ENCODE results near the gene SCN4B. TPM values are rescaled to one million over a fixed set of nuclear protein-coding genes. Genes with fewer than 3 reads are reported as not detected.
A peak's percentile ranks its signal among the peaks of the same experiment; 100 is the strongest.

SCN4B gene
- total and polyA plus RNA-seq, 9 donors: 2.4 to 5.1 (median 4.0) TPM

DNA sequence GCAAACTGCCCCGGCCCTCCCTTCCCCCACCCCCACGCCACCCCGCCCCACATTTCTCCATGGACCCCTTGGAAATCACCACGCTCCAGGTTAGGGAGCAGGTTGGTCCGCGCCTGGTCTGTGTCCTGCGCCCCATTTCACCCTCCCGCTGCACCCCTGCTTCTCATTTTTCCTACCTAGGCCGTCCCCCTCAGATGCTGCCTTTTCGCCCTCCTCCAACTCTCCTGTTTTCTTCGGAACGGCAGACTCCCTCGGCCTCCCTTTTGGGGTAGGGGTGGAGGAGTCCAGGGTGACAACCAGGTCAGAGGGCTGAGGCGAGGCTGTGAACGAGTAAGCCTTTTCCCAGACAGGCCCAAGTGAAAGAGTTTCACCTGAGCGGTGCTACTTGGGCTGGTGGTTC is 893 bp upstream of the SCN4B start:
- H3K9me3 ChIP-seq (replicated peaks; ENCODE audit: control insufficient read depth, low read depth, low read length): no peaks in the 10 kb centered on the region
- peaks cover 20% of the 10 kb centered on the region for H3K4me1 ChIP-seq (ENCODE audit: control insufficient read depth, insufficient read depth, low read length)
- H3K4me3 ChIP-seq (ENCODE audit: low read length): no peak overlapping the region
- DNase-seq: no peak
- H3K36me3 ChIP-seq (ENCODE audit: control insufficient read depth, insufficient read depth, low read length): no peaks in the 10 kb centered on the region
- WGBS (ENCODE audit: insufficient coverage): 3% methylated on average over 9 of the region's 16 CpGs
- peaks cover 92% of the 10 kb centered on the region for H3K27me3 ChIP-seq (ENCODE audit: control insufficient read depth, insufficient read depth, low read length)
- no peak overlapping the region for H3K27ac ChIP-seq (ENCODE audit: low read length)

DNA sequence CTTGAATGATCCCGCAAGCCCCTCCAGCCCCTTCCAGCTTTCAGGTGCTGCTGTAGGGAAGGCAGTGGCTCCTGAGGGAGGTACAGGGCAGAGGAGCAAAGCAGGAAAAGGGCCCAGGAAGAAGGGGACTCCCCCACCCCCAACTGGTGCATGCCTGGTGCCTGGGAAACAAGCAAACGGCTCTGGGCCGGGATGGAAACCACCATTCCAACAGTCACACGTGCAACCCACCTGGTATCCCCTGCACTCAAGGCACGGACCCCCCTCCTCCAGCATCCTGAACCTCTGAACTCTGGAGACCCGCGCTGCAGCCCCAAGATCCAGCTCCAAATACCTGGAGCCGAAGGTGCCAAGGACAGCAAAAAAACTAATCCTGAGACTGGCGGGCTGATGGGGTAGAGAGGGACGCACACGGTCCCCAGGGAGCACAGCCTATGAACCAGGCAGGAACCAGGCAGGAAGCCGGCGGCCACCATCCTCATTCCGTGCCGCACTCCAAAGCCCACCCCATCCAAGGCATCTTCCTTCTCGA is 537 bp downstream of the SCN4B start:
- peaks cover 87% of the 10 kb centered on the region for H3K27me3 ChIP-seq (ENCODE audit: control insufficient read depth, insufficient read depth, low read length)
- no peak overlapping the region for H3K27ac ChIP-seq (ENCODE audit: low read length)
- 8% methylated on average over 10 of the region's 16 CpGs for WGBS (ENCODE audit: insufficient coverage)
- no peaks in the 10 kb centered on the region for H3K36me3 ChIP-seq (ENCODE audit: control insufficient read depth, insufficient read depth, low read length)
- peak overlapping the region; percentile 49 for H3K4me3 ChIP-seq (ENCODE audit: low read length)
- H3K9me3 ChIP-seq (replicated peaks; ENCODE audit: control insufficient read depth, low read depth, low read length): no peaks in the 10 kb centered on the region
- no peak for DNase-seq
- H3K4me1 ChIP-seq (ENCODE audit: control insufficient read depth, insufficient read depth, low read length): peaks cover 22% of the 10 kb centered on the region

GRCh38 chr11:118151431-118151830 is 1.2 kb downstream of the SCN4B start:
- Histone ChIP-seq H3K36me3 (ENCODE audit: control insufficient read depth, insufficient read depth, low read length) (no peaks in the 10 kb centered on the region), H3K9me3 (replicated peaks; ENCODE audit: control insufficient read depth, low read depth, low read length) (no peaks in the 10 kb centered on the region), H3K4me3 (ENCODE audit: low read length) (no peak overlapping the region), H3K4me1 (ENCODE audit: control insufficient read depth, insufficient read depth, low read length) (peaks cover 15% of the 10 kb centered on the region), H3K27me3 (ENCODE audit: control insufficient read depth, insufficient read depth, low read length) (peaks cover 86% of the 10 kb centered on the region), H3K27ac (ENCODE audit: low read length) (no peak overlapping the region)
- no peak for DNase-seq
- 83% methylated on average over 1 of the region's 5 CpGs for WGBS (ENCODE audit: insufficient coverage)

- Histone ChIP-seq H3K9me3 (replicated peaks; ENCODE audit: control insufficient read depth, low read depth, low read length) (no peaks in the 10 kb centered on the region), H3K36me3 (ENCODE audit: control insufficient read depth, insufficient read depth, low read length) (no peaks in the 10 kb centered on the region), H3K4me1 (ENCODE audit: control insufficient read depth, insufficient read depth, low read length) (peaks cover 19% of the 10 kb centered on the region), H3K27me3 (ENCODE audit: control insufficient read depth, insufficient read depth, low read length) (peaks cover 86% of the 10 kb centered on the region), H3K27ac (ENCODE audit: low read length) (no peak overlapping the region), H3K4me3 (ENCODE audit: low read length) (no peak overlapping the region)
- no peak for DNase-seq
- 83% methylated on average over 1 of the region's 1 CpG for WGBS (ENCODE audit: insufficient coverage)
These were observed 3.1 kb downstream of the SCN4B start for GRCh38 chr11:118149493-118149892.

DNA sequence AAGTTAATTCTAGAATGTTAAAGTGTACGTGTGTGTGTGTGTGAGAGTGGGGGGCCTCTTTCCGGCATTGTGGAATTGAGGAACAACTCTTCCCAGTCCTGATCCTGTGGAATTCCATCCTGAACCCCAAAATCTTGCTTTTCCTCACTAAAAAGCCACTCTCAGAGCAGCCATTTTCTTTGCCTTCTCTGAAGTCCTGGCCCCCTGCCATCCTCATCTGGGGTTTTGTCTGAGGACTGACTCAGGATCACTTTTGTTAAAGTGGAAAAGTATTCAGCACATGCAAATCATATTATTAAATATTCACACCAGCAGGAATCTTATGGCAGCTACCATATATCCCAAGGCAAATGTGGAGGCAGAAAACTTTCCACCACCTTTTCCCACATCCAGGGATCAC is 3.8 kb downstream of the SCN4B start:
- no peak overlapping the region for H3K27ac ChIP-seq (ENCODE audit: low read length)
- no CpG with 5 or more reads among the region's 2 CpGs for WGBS (ENCODE audit: insufficient coverage)
- peak; percentile 35 for DNase-seq
- no peaks in the 10 kb centered on the region for H3K9me3 ChIP-seq (replicated peaks; ENCODE audit: control insufficient read depth, low read depth, low read length)
- no peaks in the 10 kb centered on the region for H3K36me3 ChIP-seq (ENCODE audit: control insufficient read depth, insufficient read depth, low read length)
- H3K4me3 ChIP-seq (ENCODE audit: low read length): no peak overlapping the region
- H3K27me3 ChIP-seq (ENCODE audit: control insufficient read depth, insufficient read depth, low read length): peaks cover 86% of the 10 kb centered on the region
- peaks cover 19% of the 10 kb centered on the region for H3K4me1 ChIP-seq (ENCODE audit: control insufficient read depth, insufficient read depth, low read length)

DNA sequence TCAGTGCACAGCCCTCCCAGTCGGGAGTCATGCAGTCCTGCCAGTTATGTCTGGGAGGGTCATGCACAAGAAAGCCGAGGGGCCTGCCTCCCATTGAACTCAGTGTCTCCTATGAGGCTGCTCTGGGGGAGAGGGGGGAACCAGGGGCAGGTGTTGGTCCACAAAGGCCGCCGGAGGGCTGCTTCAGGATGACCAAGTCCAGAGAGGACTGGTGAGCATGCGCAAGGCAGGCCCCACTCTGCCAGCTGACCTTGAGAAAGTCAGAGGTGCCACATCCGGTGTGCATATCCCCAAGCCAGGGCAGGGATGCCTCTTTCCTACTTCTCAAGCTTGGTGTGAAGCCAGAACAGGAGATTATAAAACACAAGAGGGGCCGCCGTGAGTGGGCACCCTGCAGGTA is 4.4 kb downstream of the SCN4B start:
- WGBS (ENCODE audit: insufficient coverage): 61% methylated on average over 6 of the region's 8 CpGs
- Histone ChIP-seq H3K27ac (ENCODE audit: low read length) (no peak overlapping the region), H3K4me3 (ENCODE audit: low read length) (no peak overlapping the region), H3K36me3 (ENCODE audit: control insufficient read depth, insufficient read depth, low read length) (no peaks in the 10 kb centered on the region), H3K27me3 (ENCODE audit: control insufficient read depth, insufficient read depth, low read length) (peaks cover 83% of the 10 kb centered on the region), H3K4me1 (ENCODE audit: control insufficient read depth, insufficient read depth, low read length) (peaks cover 19% of the 10 kb centered on the region), H3K9me3 (replicated peaks; ENCODE audit: control insufficient read depth, low read depth, low read length) (no peaks in the 10 kb centered on the region)
- no peak for DNase-seq

GRCh38 chr11:118147502-118147901 is 5.1 kb downstream of the SCN4B start:
- no peak overlapping the region for H3K4me3 ChIP-seq (ENCODE audit: low read length)
- peaks cover 81% of the 10 kb centered on the region for H3K27me3 ChIP-seq (ENCODE audit: control insufficient read depth, insufficient read depth, low read length)
- H3K9me3 ChIP-seq (replicated peaks; ENCODE audit: control insufficient read depth, low read depth, low read length): no peaks in the 10 kb centered on the region
- no peak for DNase-seq
- no peaks in the 10 kb centered on the region for H3K36me3 ChIP-seq (ENCODE audit: control insufficient read depth, insufficient read depth, low read length)
- WGBS (ENCODE audit: insufficient coverage): 75% methylated on average over 1 of the region's 3 CpGs
- no peak overlapping the region for H3K27ac ChIP-seq (ENCODE audit: low read length)
- peaks cover 14% of the 10 kb centered on the region for H3K4me1 ChIP-seq (ENCODE audit: control insufficient read depth, insufficient read depth, low read length)

DNA sequence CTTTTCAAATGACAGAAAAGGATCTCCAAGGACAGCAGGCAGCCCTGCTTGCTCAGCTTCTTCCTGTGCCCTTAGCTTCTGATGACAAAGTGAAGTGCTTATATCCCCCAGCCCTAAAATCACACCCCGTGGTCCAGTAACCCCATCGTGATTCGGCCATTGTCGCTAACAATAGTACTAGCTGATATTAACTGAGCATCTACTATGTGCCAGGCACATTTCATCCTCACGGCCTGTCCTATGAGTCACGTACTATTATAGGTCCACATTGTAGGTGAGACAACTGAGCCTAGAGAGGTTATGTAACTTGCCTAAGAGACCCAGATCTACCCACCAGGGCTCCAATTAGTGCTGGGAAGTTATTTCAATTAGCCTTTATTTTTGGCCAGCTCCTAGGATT is 6.1 kb downstream of the SCN4B start:
- Histone ChIP-seq H3K9me3 (replicated peaks; ENCODE audit: control insufficient read depth, low read depth, low read length) (no peaks in the 10 kb centered on the region), H3K27me3 (ENCODE audit: control insufficient read depth, insufficient read depth, low read length) (peaks cover 76% of the 10 kb centered on the region), H3K36me3 (ENCODE audit: control insufficient read depth, insufficient read depth, low read length) (no peaks in the 10 kb centered on the region), H3K27ac (ENCODE audit: low read length) (no peak overlapping the region), H3K4me1 (ENCODE audit: control insufficient read depth, insufficient read depth, low read length) (peaks cover 7% of the 10 kb centered on the region), H3K4me3 (ENCODE audit: low read length) (no peak overlapping the region)
- WGBS (ENCODE audit: insufficient coverage): no CpG with 5 or more reads among the region's 6 CpGs
- no peak for DNase-seq

DNA sequence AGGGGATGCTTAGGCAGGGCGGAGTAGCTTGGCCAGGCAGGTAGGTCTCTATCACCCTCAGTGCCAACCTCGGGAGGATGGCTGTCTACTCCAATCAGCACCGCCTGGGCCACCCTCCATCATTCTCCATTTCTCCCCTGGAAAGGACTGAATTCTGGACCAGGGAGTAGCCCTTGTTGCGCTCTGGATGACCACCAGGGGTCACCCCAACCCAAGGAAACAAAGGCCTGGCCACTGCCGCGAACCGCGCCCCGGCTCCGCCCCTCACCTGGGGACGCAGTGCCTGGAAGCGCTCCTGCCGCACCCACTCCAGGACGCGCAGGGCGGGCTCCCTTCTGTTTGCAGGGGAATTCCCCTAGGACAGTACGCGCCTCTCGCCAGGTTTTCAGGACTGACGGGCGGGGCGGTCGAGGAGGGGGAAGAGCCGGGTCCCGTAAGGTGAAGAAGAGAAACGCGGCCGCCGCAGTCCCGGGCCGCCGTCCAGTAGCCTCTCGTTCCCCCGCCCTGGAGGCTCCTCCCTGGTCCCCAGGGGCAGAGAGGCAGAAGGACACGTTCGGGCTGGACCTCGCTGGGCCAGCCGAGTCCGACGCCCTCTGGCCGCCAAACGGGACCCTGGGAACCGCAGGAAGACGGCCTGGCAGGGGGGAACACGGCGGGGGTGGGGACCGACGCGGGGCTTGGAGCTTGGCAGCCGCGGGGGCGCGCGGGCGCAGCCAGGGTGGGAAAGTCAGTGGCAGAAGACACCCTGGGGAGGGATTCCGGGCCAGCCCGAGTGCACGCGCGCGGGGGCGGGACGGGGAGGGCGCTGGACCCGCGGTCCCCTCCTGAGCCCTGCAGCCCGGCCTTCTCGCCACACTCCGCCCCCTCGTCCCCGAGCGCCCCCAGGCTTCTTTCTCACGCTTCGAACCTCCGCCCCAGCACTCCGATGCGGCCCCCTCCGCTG is 7.1 kb downstream of the SCN4B start:
- WGBS (ENCODE audit: insufficient coverage): under 1% methylated on average over 76 of the region's 78 CpGs
- Histone ChIP-seq H3K36me3 (ENCODE audit: control insufficient read depth, insufficient read depth, low read length) (no peaks in the 10 kb centered on the region), H3K4me3 (ENCODE audit: low read length) (peak overlapping the region; percentile 65), H3K27me3 (ENCODE audit: control insufficient read depth, insufficient read depth, low read length) (peaks cover 72% of the 10 kb centered on the region), H3K9me3 (replicated peaks; ENCODE audit: control insufficient read depth, low read depth, low read length) (no peaks in the 10 kb centered on the region), H3K4me1 (ENCODE audit: control insufficient read depth, insufficient read depth, low read length) (peaks cover 7% of the 10 kb centered on the region), H3K27ac (ENCODE audit: low read length) (no peak overlapping the region)
- DNase-seq: peak; percentile 78

GRCh38 chr11:118144301-118145268 is 8.0 kb downstream of the SCN4B start:
- 35% methylated on average over 8 of the region's 20 CpGs for WGBS (ENCODE audit: insufficient coverage)
- H3K27me3 ChIP-seq (ENCODE audit: control insufficient read depth, insufficient read depth, low read length): peaks cover 73% of the 10 kb centered on the region
- H3K36me3 ChIP-seq (ENCODE audit: control insufficient read depth, insufficient read depth, low read length): no peaks in the 10 kb centered on the region
- no peaks in the 10 kb centered on the region for H3K9me3 ChIP-seq (replicated peaks; ENCODE audit: control insufficient read depth, low read depth, low read length)
- H3K27ac ChIP-seq (ENCODE audit: low read length): no peak overlapping the region
- no peak overlapping the region for H3K4me3 ChIP-seq (ENCODE audit: low read length)
- DNase-seq: peak; percentile 30
- H3K4me1 ChIP-seq (ENCODE audit: control insufficient read depth, insufficient read depth, low read length): peaks cover 7% of the 10 kb centered on the region
